DOHH2 (cell line): ENCODE measurements around the gene ECE1.
A peak's percentile ranks its signal among the peaks of the same experiment; 100 is the strongest.
"Not testable (repeated sequence)": the region's sequence is repeated elsewhere in the genome, so short reads cannot be mapped to it uniquely, and the experiment has no call there.

ENCODE experiments used
- H3F3A ChIP-seq: fragments of 200-600 bp; sonication (generic), shearing (Covaris generic); 2 replicates; pipeline ENCODE4 v1.6.0; 2016; ENCODE audit warnings: antibody characterized with exemption, mild to moderate bottlenecking; ENCODE audit not compliant: control insufficient read depth, insufficient read depth
- H3K27ac ChIP-seq: fragments of 200-600 bp; sonication (generic); 2 replicates; pipeline ENCODE4 v1.5.1; 2014; ENCODE audit warnings: low read depth, mild to moderate bottlenecking, low read length, moderate library complexity
- H3K27me3 ChIP-seq: fragments of 200-600 bp; sonication (generic); 2 replicates; pipeline ENCODE4 v1.6.1; 2014; ENCODE audit warnings: mild to moderate bottlenecking, low read length, mixed read lengths; ENCODE audit not compliant: control insufficient read depth
- H3K36me3 ChIP-seq: fragments of 200-600 bp; sonication (generic); 2 replicates; pipeline ENCODE4 v1.6.1; 2014; ENCODE audit warnings: mild to moderate bottlenecking, low read length, moderate library complexity, mixed read lengths; ENCODE audit not compliant: control insufficient read depth
- H3K4me1 ChIP-seq: fragments of 200-600 bp; sonication (generic); 2 replicates; pipeline ENCODE4 v1.6.1; 2014; ENCODE audit warnings: mild to moderate bottlenecking, low read length, mixed read lengths; ENCODE audit not compliant: control insufficient read depth
- H3K4me2 ChIP-seq: fragments of 200-600 bp; sonication (generic); 2 replicates; pipeline ENCODE4 v1.6.0; 2014; ENCODE audit warnings: mild to moderate bottlenecking, low read length, moderate library complexity
- H3K4me3 ChIP-seq: fragments of 200-600 bp; sonication (generic); 2 replicates; pipeline ENCODE4 v1.5.1; 2014; ENCODE audit warnings: mild to moderate bottlenecking, low read length, mixed read lengths
- H3K79me2 ChIP-seq: fragments of 200-600 bp; sonication (generic); 2 replicates; pipeline ENCODE4 v1.6.1; 2014; ENCODE audit warnings: mild to moderate bottlenecking, low read length, mixed read lengths; ENCODE audit not compliant: control insufficient read depth
- H3K9me2 ChIP-seq: fragments of 200-600 bp; sonication (generic); replicated peaks from 2 replicates; pipeline ENCODE4 v1.6.1; 2014; ENCODE audit warnings: mild to moderate bottlenecking, low read length, mixed read lengths; ENCODE audit not compliant: control insufficient read depth
- H3K9me3 ChIP-seq: fragments of 200-600 bp; sonication (generic); 2 replicates; pipeline ENCODE4 v1.6.1; 2014; ENCODE audit warnings: antibody characterized with exemption, low read length, mixed read lengths; ENCODE audit not compliant: control insufficient read depth, insufficient read depth
- H4K20me1 ChIP-seq: fragments of 200-600 bp; sonication (generic); 2 replicates; pipeline ENCODE4 v1.6.0; 2014; ENCODE audit warnings: low read depth, mild to moderate bottlenecking, antibody characterized with exemption, low read length, moderate library complexity; ENCODE audit not compliant: control insufficient read depth, insufficient read depth
- EZH2phosphoT487 ChIP-seq: fragments of 200-600 bp; sonication (generic); IDR thresholded peaks from 2 replicates; pipeline ENCODE4 v1.6.1; 2017; ENCODE audit warnings: borderline replicate concordance, mild to moderate bottlenecking, antibody characterized with exemption, low read length, moderate library complexity, mixed read lengths
- TF ChIP-seq, protein P1 (sequence below): fragments of 200-600 bp; sonication (generic); IDR thresholded peaks from one replicate; pipeline ENCODE4 v1.5.1; 2014; ENCODE audit warnings: antibody characterized with exemption, mild to moderate bottlenecking, low read depth, low read length; ENCODE audit not compliant: poor library complexity, severe bottlenecking

The ECE1 gene

DNA sequence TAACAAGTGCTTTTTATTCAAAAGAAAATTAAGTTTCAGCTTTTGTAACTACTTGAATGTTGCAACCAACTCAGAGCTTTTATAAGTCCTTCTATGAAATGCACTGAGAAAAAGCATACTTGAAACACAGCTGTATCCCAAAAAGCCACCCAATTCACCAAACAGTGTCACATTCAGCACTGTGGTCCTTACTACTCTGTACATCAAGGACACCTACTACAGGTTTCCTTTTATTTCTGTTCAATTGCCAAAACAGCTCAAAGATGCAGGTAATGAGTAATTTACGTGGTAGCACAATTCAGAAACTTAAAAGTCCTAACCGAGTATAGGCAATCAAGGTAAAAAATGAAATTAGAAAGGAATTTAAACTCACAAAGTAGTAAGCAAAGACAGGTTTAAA, 116.0 kb downstream of the ECE1 start:
- no peak overlapping the region for H3K27ac ChIP-seq

DNA sequence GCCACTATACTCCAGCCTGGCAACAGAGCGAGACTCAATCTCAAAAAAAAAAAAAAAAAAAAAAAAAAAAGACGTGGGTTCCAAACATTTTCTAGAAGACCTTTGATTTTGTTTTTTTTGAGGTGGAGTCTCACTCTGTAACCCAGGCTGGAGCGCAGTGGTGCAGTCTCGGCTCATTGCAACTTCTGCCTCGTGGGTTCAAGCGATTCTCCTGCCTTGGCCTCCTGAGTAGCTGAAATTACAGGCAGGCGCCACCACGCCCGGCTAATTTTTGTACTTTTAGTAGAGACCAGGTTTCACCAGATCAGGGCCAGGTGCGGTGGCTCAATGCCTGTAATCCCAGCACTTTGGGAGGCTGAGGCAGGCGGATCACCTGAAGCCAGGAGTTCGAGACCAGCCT, 117.2 kb downstream of the ECE1 start:
- Histone ChIP-seq H3K79me2 (peaks cover 79% of the 10 kb centered on the region), H4K20me1 (peaks cover 24% of the 10 kb centered on the region), H3K36me3 (peaks cover 50% of the 10 kb centered on the region), H3K4me1 (peaks cover 20% of the 10 kb centered on the region)
- not testable (repeated sequence) for H3K4me2 ChIP-seq, H3K27me3 ChIP-seq, H3F3A ChIP-seq, H3K4me3 ChIP-seq, H3K27ac ChIP-seq, H3K9me3 ChIP-seq, H3K9me2 ChIP-seq

More for the DNA sequence above, 116.0 kb downstream of the ECE1 start:
- Histone ChIP-seq H3K27me3 (no peaks in the 10 kb centered on the region), H4K20me1 (peaks cover 24% of the 10 kb centered on the region), H3K9me2 (no peaks in the 10 kb centered on the region), H3K36me3 (peaks cover 44% of the 10 kb centered on the region), H3K9me3 (no peaks in the 10 kb centered on the region), H3K4me3 (peak overlapping the region; percentile 96), H3K4me2 (peak overlapping the region; percentile 66), H3F3A (0 out of 2 replicates have a peak, but pooled peaks cover 5% of the 10 kb centered on the region), H3K4me1 (peaks cover 20% of the 10 kb centered on the region), H3K79me2 (peaks cover 70% of the 10 kb centered on the region)
- TF ChIP-seq, protein P1, sequence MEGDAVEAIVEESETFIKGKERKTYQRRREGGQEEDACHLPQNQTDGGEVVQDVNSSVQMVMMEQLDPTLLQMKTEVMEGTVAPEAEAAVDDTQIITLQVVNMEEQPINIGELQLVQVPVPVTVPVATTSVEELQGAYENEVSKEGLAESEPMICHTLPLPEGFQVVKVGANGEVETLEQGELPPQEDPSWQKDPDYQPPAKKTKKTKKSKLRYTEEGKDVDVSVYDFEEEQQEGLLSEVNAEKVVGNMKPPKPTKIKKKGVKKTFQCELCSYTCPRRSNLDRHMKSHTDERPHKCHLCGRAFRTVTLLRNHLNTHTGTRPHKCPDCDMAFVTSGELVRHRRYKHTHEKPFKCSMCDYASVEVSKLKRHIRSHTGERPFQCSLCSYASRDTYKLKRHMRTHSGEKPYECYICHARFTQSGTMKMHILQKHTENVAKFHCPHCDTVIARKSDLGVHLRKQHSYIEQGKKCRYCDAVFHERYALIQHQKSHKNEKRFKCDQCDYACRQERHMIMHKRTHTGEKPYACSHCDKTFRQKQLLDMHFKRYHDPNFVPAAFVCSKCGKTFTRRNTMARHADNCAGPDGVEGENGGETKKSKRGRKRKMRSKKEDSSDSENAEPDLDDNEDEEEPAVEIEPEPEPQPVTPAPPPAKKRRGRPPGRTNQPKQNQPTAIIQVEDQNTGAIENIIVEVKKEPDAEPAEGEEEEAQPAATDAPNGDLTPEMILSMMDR = no peak
- no peak for TF ChIP-seq EZH2phosphoT487

- not testable (repeated sequence) for H3K27ac ChIP-seq, H3K9me2 ChIP-seq, H3K4me2 ChIP-seq, H3K9me3 ChIP-seq, H3K27me3 ChIP-seq, H3K4me3 ChIP-seq, H3F3A ChIP-seq
- peaks cover 57% of the 10 kb centered on the region for H3K36me3 ChIP-seq
- H3K79me2 ChIP-seq = peaks cover 94% of the 10 kb centered on the region
- peaks cover 15% of the 10 kb centered on the region for H3K4me1 ChIP-seq
- H4K20me1 ChIP-seq = peaks cover 24% of the 10 kb centered on the region
These were observed 119.4 kb downstream of the ECE1 start for GRCh38 chr1:21170837-21171236.

DNA sequence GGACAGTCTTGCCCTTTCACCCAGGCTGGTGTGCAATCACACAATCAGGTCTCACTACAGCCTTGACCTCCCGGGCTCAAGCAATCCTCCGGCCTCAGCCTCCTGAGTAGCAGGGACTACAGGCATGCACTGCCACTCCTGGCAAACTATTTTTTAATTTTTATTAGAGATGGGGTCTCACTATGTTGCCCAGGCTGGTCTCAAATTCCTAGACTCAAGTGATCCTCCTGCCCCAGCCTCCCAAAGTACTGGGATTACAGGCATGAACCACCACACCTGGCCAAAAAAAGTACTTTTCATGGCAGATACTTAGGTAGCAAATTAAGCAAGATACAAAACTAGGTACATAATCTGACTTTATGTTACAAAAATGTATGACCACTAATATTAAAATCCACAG, 121.8 kb downstream of the ECE1 start:
- Histone ChIP-seq H3K27ac (no peak overlapping the region), H3K4me1 (peaks cover 3% of the 10 kb centered on the region; the same call in 1 of the 2 replicates), H3K79me2 (peaks cover 94% of the 10 kb centered on the region), H3K9me3 (no peaks in the 10 kb centered on the region), H4K20me1 (peaks cover 9% of the 10 kb centered on the region), H3K4me2 (no peak overlapping the region), H3K36me3 (peaks cover 54% of the 10 kb centered on the region), H3K27me3 (no peaks in the 10 kb centered on the region), H3K9me2 (no peaks in the 10 kb centered on the region), H3K4me3 (no peak overlapping the region), H3F3A (no peaks in the 10 kb centered on the region)
- TF ChIP-seq, protein P1 = no peak
- no peak for TF ChIP-seq EZH2phosphoT487
